ENCODE data around the gene SPOCK1.

Gene SPOCK1

GRCh38 chr5:137491121-137491520 is 8.0 kb downstream of the SPOCK1 start:
- Histone ChIP-seq H3K9ac (ENCODE audit: low read depth, low read length) (no peak overlapping the region), H3K36me3 (ENCODE audit: insufficient read depth, low read length) (no peaks in the 10 kb centered on the region), H3K27me3 (ENCODE audit: control insufficient read depth, insufficient read depth, low read length) (no peaks in the 10 kb centered on the region), H3K9me3 (replicated peaks; ENCODE audit: low read length) (no peaks in the 10 kb centered on the region), H3K4me3 (ENCODE audit: low read length) (no peak overlapping the region), H3K4me1 (ENCODE audit: control insufficient read depth, insufficient read depth, low read length) (peaks cover 66% of the 10 kb centered on the region), H3K4me2 (ENCODE audit: low read length) (peak overlapping the region; percentile 9)

DNA sequence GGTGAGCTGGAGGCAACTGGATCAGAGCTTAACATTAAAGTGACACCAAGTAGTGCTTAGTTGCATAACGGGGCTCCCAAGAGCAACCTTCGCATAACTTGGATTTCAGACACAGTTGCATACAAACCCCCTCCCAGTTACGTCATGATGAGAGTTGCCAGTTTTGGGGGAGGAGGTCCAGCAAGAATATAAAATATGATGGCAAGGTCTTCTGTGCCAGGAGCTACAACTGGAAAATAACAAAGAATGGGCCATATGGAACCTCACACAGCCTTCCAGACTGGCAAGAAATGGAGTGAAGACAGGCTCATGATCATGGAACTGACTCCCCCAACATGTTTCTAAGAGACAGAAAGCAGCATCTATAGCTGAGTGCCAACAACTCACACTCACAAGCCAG is 8.5 kb downstream of the SPOCK1 start:
- H3K9me3 ChIP-seq (replicated peaks; ENCODE audit: low read length) = no peaks in the 10 kb centered on the region

GRCh38 chr5:137488974-137489373 is 10.2 kb downstream of the SPOCK1 start:
- Histone ChIP-seq H3K4me1 (ENCODE audit: control insufficient read depth, insufficient read depth, low read length) (peaks cover 63% of the 10 kb centered on the region), H3K4me3 (ENCODE audit: low read length) (no peak overlapping the region), H3K4me2 (ENCODE audit: low read length) (no peak overlapping the region), H3K27me3 (ENCODE audit: control insufficient read depth, insufficient read depth, low read length) (no peaks in the 10 kb centered on the region), H3K9me3 (replicated peaks; ENCODE audit: low read length) (no peaks in the 10 kb centered on the region), H3K36me3 (ENCODE audit: insufficient read depth, low read length) (no peaks in the 10 kb centered on the region), H3K9ac (ENCODE audit: low read depth, low read length) (no peak overlapping the region)

More for the DNA sequence above, 8.5 kb downstream of the SPOCK1 start:
- Histone ChIP-seq H3K9ac (ENCODE audit: low read depth, low read length) (no peak overlapping the region), H3K4me2 (ENCODE audit: low read length) (peak overlapping the region; percentile 9), H3K36me3 (ENCODE audit: insufficient read depth, low read length) (no peaks in the 10 kb centered on the region), H3K4me3 (ENCODE audit: low read length) (no peak overlapping the region), H3K27me3 (ENCODE audit: control insufficient read depth, insufficient read depth, low read length) (no peaks in the 10 kb centered on the region), H3K4me1 (ENCODE audit: control insufficient read depth, insufficient read depth, low read length) (peaks cover 70% of the 10 kb centered on the region)

- Histone ChIP-seq H3K4me2 (ENCODE audit: low read length) (no peak overlapping the region), H3K4me3 (ENCODE audit: low read length) (no peak overlapping the region), H3K4me1 (ENCODE audit: control insufficient read depth, insufficient read depth, low read length) (peaks cover 63% of the 10 kb centered on the region), H3K36me3 (ENCODE audit: insufficient read depth, low read length) (no peaks in the 10 kb centered on the region), H3K9ac (ENCODE audit: low read depth, low read length) (no peak overlapping the region), H3K27me3 (ENCODE audit: control insufficient read depth, insufficient read depth, low read length) (no peaks in the 10 kb centered on the region), H3K9me3 (replicated peaks; ENCODE audit: low read length) (no peaks in the 10 kb centered on the region)
These were observed 10.6 kb downstream of the SPOCK1 start for GRCh38 chr5:137488516-137488915.

DNA sequence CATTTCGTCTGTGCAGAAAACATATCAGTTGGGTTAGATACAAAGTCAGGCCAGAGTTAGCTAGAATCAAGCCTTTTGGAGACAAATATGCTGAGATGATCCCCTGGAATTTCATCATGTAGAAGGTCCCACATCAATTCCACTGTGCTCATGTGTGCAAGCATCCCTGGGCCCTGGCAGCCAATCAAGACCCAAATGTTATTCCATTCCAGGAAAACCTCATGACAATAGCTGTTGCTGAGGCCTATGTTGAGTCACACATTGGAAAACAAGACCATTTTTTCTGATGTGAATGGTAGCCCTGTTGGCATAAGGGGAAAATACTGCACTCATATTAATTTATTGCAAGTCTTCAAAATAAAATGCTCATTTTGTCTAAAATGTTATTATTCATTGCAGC is 11.5 kb downstream of the SPOCK1 start:
- Histone ChIP-seq H3K9me3 (replicated peaks; ENCODE audit: low read length) (no peaks in the 10 kb centered on the region), H3K27me3 (ENCODE audit: control insufficient read depth, insufficient read depth, low read length) (no peaks in the 10 kb centered on the region), H3K9ac (ENCODE audit: low read depth, low read length) (no peak overlapping the region), H3K36me3 (ENCODE audit: insufficient read depth, low read length) (no peaks in the 10 kb centered on the region), H3K4me2 (ENCODE audit: low read length) (no peak overlapping the region), H3K4me3 (ENCODE audit: low read length) (no peak overlapping the region), H3K4me1 (ENCODE audit: control insufficient read depth, insufficient read depth, low read length) (peaks cover 55% of the 10 kb centered on the region)

- H3K4me1 ChIP-seq (ENCODE audit: control insufficient read depth, insufficient read depth, low read length) = peaks cover 47% of the 10 kb centered on the region
- no peak overlapping the region for H3K4me3 ChIP-seq (ENCODE audit: low read length)
These were observed 12.4 kb downstream of the SPOCK1 start for GRCh38 chr5:137486707-137487106.

DNA sequence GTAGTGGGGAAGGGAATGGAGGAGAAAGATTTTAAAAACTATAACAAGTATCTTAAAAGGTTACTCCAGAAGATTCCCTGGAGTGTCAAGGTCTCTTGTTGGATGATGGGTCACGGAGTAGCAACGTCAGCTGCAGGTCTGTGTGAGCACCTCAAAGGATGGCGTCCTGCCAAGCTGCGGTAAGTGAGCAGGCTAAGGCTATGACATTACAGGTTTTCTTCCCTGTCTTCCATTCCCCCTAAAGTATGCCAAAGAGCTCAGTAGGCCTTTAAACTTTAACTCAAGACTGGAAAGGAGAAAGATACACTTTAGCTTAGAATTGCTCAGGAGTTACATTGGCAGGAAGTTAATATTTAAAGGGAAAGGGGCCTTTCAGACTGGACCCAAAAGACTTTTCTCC is 17.5 kb downstream of the SPOCK1 start:
- H3K4me1 ChIP-seq (ENCODE audit: control insufficient read depth, insufficient read depth, low read length) = peaks cover 24% of the 10 kb centered on the region
- no peak overlapping the region for H3K9ac ChIP-seq (ENCODE audit: low read depth, low read length)
- no peaks in the 10 kb centered on the region for H3K27me3 ChIP-seq (ENCODE audit: control insufficient read depth, insufficient read depth, low read length)
- no peak overlapping the region for H3K4me2 ChIP-seq (ENCODE audit: low read length)
- H3K9me3 ChIP-seq (replicated peaks; ENCODE audit: low read length) = no peaks in the 10 kb centered on the region
- H3K4me3 ChIP-seq (ENCODE audit: low read length) = no peak overlapping the region
- H3K36me3 ChIP-seq (ENCODE audit: insufficient read depth, low read length) = no peaks in the 10 kb centered on the region

More at GRCh38 chr5:137486707-137487106, 12.4 kb downstream of the SPOCK1 start:
- Histone ChIP-seq H3K9ac (ENCODE audit: low read depth, low read length) (no peak overlapping the region), H3K9me3 (replicated peaks; ENCODE audit: low read length) (no peaks in the 10 kb centered on the region), H3K4me2 (ENCODE audit: low read length) (no peak overlapping the region), H3K27me3 (ENCODE audit: control insufficient read depth, insufficient read depth, low read length) (no peaks in the 10 kb centered on the region), H3K36me3 (ENCODE audit: insufficient read depth, low read length) (no peaks in the 10 kb centered on the region)

DNA sequence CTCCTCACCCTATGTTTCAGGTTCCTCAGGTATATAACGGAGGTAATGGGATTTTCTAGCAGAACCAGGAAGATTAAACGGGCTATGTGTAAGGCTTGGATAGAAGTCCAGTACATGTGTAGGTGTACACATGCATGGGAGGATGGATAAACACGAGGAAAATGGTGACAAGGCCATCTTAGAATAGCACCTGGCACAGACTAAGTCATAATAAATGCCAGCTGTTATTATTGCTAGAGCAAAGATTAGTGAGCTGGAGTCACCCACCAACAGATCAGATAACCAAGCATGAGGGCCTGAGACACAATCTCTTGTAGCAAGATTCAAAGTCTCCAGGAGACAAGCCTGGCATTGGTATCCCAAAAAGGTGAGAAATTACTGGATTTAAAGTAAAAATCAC is 21.1 kb downstream of the SPOCK1 start:
- no peak overlapping the region for H3K4me3 ChIP-seq (ENCODE audit: low read length)
- no peak overlapping the region for H3K4me2 ChIP-seq (ENCODE audit: low read length)
- no peaks in the 10 kb centered on the region for H3K27me3 ChIP-seq (ENCODE audit: control insufficient read depth, insufficient read depth, low read length)
- H3K9ac ChIP-seq (ENCODE audit: low read depth, low read length) = no peak overlapping the region
- H3K9me3 ChIP-seq (replicated peaks; ENCODE audit: low read length) = no peaks in the 10 kb centered on the region
- H3K4me1 ChIP-seq (ENCODE audit: control insufficient read depth, insufficient read depth, low read length) = peaks cover 16% of the 10 kb centered on the region
- H3K36me3 ChIP-seq (ENCODE audit: insufficient read depth, low read length) = no peaks in the 10 kb centered on the region

DNA sequence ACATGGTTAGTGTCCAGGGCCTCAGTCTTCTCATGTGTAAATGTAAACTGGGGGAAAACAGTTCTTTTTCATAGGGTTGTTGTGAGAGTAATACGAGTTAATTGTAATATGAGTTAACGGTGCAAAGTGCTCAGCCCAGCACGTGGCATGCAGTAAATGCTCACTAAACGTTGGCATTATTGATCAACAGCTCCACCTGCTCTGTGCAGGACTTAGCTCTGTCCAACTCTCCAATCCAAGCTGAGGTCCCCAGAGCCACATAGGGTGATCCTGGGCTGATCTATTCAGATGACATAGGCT is 28.3 kb downstream of the SPOCK1 start:
- Histone ChIP-seq H3K9me3 (replicated peaks; ENCODE audit: low read length) (no peaks in the 10 kb centered on the region), H3K4me2 (ENCODE audit: low read length) (peak overlapping the region; percentile 44), H3K27me3 (ENCODE audit: control insufficient read depth, insufficient read depth, low read length) (no peaks in the 10 kb centered on the region), H3K4me1 (ENCODE audit: control insufficient read depth, insufficient read depth, low read length) (peaks cover 39% of the 10 kb centered on the region), H3K36me3 (ENCODE audit: insufficient read depth, low read length) (no peaks in the 10 kb centered on the region), H3K4me3 (ENCODE audit: low read length) (no peak overlapping the region), H3K9ac (ENCODE audit: low read depth, low read length) (no peak overlapping the region)

DNA sequence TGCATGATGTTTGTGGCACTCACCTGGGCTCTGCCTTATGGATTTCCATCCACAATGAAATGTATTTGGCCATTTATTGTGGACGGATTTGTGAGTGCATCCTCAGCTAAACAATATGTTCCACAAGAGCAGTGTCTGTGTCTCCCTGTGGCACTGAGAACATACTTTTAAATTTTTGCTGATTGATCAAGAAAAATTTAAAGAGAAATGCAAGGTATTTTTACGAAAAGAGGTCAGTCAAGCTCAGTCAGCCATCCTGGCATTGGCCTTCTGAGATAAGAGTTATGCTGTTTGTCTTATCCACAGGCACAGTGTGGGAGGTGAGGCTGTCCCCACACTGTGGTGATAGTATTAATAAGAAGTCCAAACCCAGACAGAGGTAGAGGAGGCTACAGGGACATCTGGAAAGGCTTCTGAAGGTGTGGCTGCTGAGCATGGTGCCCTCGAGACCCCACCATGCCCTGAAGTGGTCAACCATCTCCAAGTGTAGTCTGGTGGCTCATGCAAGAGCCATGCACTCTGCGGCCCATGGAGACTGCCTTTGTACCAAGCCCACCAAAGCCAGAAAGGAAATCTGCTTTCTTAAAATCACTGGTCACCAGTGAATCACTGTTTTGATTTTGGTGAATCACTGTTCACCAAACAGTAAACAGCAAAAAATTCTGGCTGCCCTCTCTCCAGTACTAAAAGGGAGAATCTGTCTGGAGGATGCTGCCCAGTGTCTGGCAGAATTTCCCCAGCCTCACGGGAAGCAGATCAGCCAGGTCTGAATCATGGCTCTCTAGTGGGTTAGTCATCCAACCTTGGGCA is 28.8 kb downstream of the SPOCK1 start:
- Histone ChIP-seq H3K4me1 (ENCODE audit: control insufficient read depth, insufficient read depth, low read length) (peaks cover 39% of the 10 kb centered on the region), H3K9me3 (replicated peaks; ENCODE audit: low read length) (no peaks in the 10 kb centered on the region), H3K4me3 (ENCODE audit: low read length) (peak overlapping the region; percentile 21), H3K4me2 (ENCODE audit: low read length) (peak overlapping the region; percentile 62), H3K9ac (ENCODE audit: low read depth, low read length) (peak overlapping the region; percentile 50), H3K27me3 (ENCODE audit: control insufficient read depth, insufficient read depth, low read length) (no peaks in the 10 kb centered on the region), H3K36me3 (ENCODE audit: insufficient read depth, low read length) (no peaks in the 10 kb centered on the region)

GRCh38 chr5:137466889-137467288 is 32.2 kb downstream of the SPOCK1 start:
- H3K4me3 ChIP-seq (ENCODE audit: low read length) = no peak overlapping the region
- H3K36me3 ChIP-seq (ENCODE audit: insufficient read depth, low read length) = no peaks in the 10 kb centered on the region
- no peaks in the 10 kb centered on the region for H3K27me3 ChIP-seq (ENCODE audit: control insufficient read depth, insufficient read depth, low read length)
- no peak overlapping the region for H3K4me2 ChIP-seq (ENCODE audit: low read length)
- no peaks in the 10 kb centered on the region for H3K9me3 ChIP-seq (replicated peaks; ENCODE audit: low read length)
- H3K9ac ChIP-seq (ENCODE audit: low read depth, low read length) = no peak overlapping the region
- H3K4me1 ChIP-seq (ENCODE audit: control insufficient read depth, insufficient read depth, low read length) = peaks cover 48% of the 10 kb centered on the region

GRCh38 chr5:137465930-137466329 is 33.2 kb downstream of the SPOCK1 start:
- Histone ChIP-seq H3K4me3 (ENCODE audit: low read length) (no peak overlapping the region), H3K9ac (ENCODE audit: low read depth, low read length) (no peak overlapping the region), H3K9me3 (replicated peaks; ENCODE audit: low read length) (no peaks in the 10 kb centered on the region), H3K27me3 (ENCODE audit: control insufficient read depth, insufficient read depth, low read length) (no peaks in the 10 kb centered on the region), H3K36me3 (ENCODE audit: insufficient read depth, low read length) (no peaks in the 10 kb centered on the region), H3K4me1 (ENCODE audit: control insufficient read depth, insufficient read depth, low read length) (peaks cover 39% of the 10 kb centered on the region), H3K4me2 (ENCODE audit: low read length) (no peak overlapping the region)
